Stimulated activated CD4-positive, alpha-beta T cell treated with anti-CD3 and anti-CD28 coated beads, TNF-alpha, amount 100 ng/mL, for 48 hours (primary cell): Measurements from ENCODE around the gene FUT6.
"Not testable (repeated sequence)": the region's sequence is repeated elsewhere in the genome, so short reads cannot be mapped to it uniquely, and the experiment has no call there.

Experiments used
- DNase-seq, 3 donors: peaks; one replicate each; pipeline ENCODE4 v3.0.0-alpha.2; 2020; ENCODE audit warnings: low read depth in 3 of 3

The FUT6 gene

GRCh38 chr19:5786593-5787408 is 52.7 kb downstream of the FUT6 start:
- no peak for DNase-seq

DNA sequence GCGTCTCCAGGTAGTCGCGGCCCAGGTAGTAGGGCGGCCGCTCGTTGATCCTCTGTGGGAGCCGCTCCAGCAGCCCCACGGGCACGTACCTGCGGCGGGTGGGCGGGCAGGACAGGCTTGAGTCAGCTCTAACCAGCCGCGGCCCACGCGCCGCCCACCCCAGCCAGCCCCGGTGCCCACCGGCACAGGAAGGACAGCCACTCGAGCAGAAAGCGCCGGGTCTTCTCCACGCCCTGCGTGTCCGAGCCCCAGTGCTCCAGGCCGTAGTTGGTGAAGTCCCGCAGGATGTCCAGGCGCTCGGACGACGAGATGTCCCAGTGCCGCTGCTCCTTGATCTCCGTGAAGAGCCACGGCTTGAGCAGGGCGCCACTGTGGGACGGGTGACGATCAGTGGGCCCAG is 54.1 kb downstream of the FUT6 start:
- no peak for DNase-seq

GRCh38 chr19:5784581-5785147 is 54.8 kb downstream of the FUT6 start, which contains the start of gene PRR22:
TSS of gene PRR22 (minus strand) at chr19:5784746. CDS start at chr19:5784660, 86 bp downstream.
- no peak for DNase-seq

GRCh38 chr19:5782945-5783919 is 56.3 kb downstream of the FUT6 start:
- DNase-seq = no peak

GRCh38 chr19:5782322-5782721 is 57.2 kb downstream of the FUT6 start:
- no peak for DNase-seq

DNA sequence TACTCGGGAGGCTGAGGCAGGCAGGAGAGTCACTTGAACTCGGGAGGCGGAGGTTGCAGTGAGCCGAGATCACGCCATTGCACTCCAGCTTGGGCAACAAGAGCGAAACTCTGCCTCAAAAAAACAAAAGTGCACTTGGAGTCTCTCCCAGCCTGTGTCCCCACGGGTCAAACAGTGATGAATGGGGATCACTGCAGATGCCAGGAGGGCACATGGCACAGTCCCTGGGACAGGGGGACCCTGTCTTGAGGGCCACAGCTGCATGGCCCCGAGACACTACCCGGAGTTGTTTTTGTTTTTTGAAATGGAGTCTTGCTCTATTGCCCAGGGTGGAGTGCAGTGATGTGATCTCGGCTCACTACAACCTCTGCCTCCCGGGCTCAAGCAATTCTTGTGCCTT is 58.6 kb downstream of the FUT6 start:
- DNase-seq = not testable (repeated sequence)
